CD14-positive monocyte (primary cell): ENCODE data around the gene TFB1M. TPM values are rescaled to one million over a fixed set of nuclear protein-coding genes. Genes with fewer than 3 reads are reported as not detected.
A peak's percentile ranks its signal among the peaks of the same experiment; 100 is the strongest.

Experiments used
- DNase-seq, 3 donors: peaks; one replicate each; pipeline ENCODE4 v3.0.0-alpha.2; 2011 to 2022
- H2AFZ ChIP-seq: 2 replicates; pipeline ENCODE4 v1.6.0; 2012; ENCODE audit warnings: mild to moderate bottlenecking, low read depth, low read length, inconsistent platforms; ENCODE audit not compliant: insufficient read depth, poor library complexity, severe bottlenecking
- H3K27ac ChIP-seq, 2 donors: 1 replicate in 1 of 2; 2 replicates in 1 of 2; pipeline ENCODE4 v1.5.1; 2012 to 2013; ENCODE audit warnings: low read length in 2 of 2, control low read depth in 1 of 2, inconsistent platforms in 1 of 2, low read depth in 1 of 2, mild to moderate bottlenecking in 1 of 2
- H3K27me3 ChIP-seq, 2 donors: one replicate each; pipeline versions ENCODE4 v1.6.0 to v1.6.1; 2011 to 2013; ENCODE audit warnings: low read length in 2 of 2; ENCODE audit not compliant: control insufficient read depth in 2 of 2, insufficient read depth in 2 of 2
- H3K36me3 ChIP-seq, 2 donors: replicated peaks in 1 of 2; 1 replicate in 1 of 2; 2 replicates in 1 of 2; pipeline versions ENCODE4 v1.5.1 to v1.6.1; 2012 to 2013; ENCODE audit warnings: low read length in 2 of 2, control low read depth in 1 of 2, inconsistent platforms in 1 of 2, mild to moderate bottlenecking in 1 of 2; ENCODE audit not compliant: insufficient read depth in 2 of 2, control insufficient read depth in 1 of 2
- H3K4me1 ChIP-seq, 2 donors: 1 replicate in 1 of 2; 2 replicates in 1 of 2; pipeline versions ENCODE4 v1.5.1 to v1.6.1; 2012 to 2013; ENCODE audit warnings: low read length in 2 of 2, control low read depth in 1 of 2, inconsistent platforms in 1 of 2, mild to moderate bottlenecking in 1 of 2, moderate library complexity in 1 of 2; ENCODE audit not compliant: insufficient read depth in 2 of 2, control insufficient read depth in 1 of 2
- H3K4me2 ChIP-seq: replicated peaks from 2 replicates; pipeline ENCODE3; 2012; ENCODE audit warnings: low read length, moderate library complexity, mild to moderate bottlenecking; ENCODE audit not compliant: poor library complexity, severe bottlenecking; ENCODE audit errors: extremely low read depth
- H3K4me3 ChIP-seq, 3 experiments: fragments of 200-600 bp in 1 of 3; sonication (generic) in 1 of 3; replicated peaks in 1 of 3; 1 replicate in 2 of 3; 2 replicates in 1 of 3; pipeline ENCODE4 v1.5.1; 2011 to 2013; ENCODE audit warnings: low read length in 3 of 3, mild to moderate bottlenecking in 3 of 3, control low read depth in 2 of 3, low read depth in 2 of 3, inconsistent platforms in 1 of 3, moderate library complexity in 1 of 3
- H3K79me2 ChIP-seq: 2 replicates; pipeline ENCODE4 v1.6.0; 2012; ENCODE audit warnings: mild to moderate bottlenecking, control low read depth, inconsistent platforms, low read length, moderate library complexity; ENCODE audit not compliant: insufficient read depth
- H3K9ac ChIP-seq: 2 replicates; pipeline ENCODE4 v1.6.0; 2017; ENCODE audit warnings: low read length, mild to moderate bottlenecking; ENCODE audit not compliant: insufficient read depth, poor library complexity, severe bottlenecking
- H3K9me3 ChIP-seq, 2 donors: replicated peaks in 1 of 2; 1 replicate in 1 of 2; 2 replicates in 1 of 2; pipeline versions ENCODE4 v1.5.1 to v1.6.1; 2012 to 2013; ENCODE audit warnings: low read length in 2 of 2, control low read depth in 1 of 2; ENCODE audit not compliant: control insufficient read depth in 1 of 2, insufficient read depth in 1 of 2
- H4K20me1 ChIP-seq: 2 replicates; pipeline ENCODE4 v1.6.0; 2012; ENCODE audit warnings: mild to moderate bottlenecking, low read length, control low read depth, moderate library complexity; ENCODE audit not compliant: insufficient read depth
- H3K27ac Mint-ChIP-seq, 7 donors: one replicate each; pipeline ENCODE4 v1.8.0; 2020; ENCODE audit warnings: mild to moderate bottlenecking in 7 of 7, mixed read lengths in 7 of 7, moderate library complexity in 6 of 7, inconsistent platforms in 2 of 7
- H3K27me3 Mint-ChIP-seq, 3 donors: one replicate each; pipeline ENCODE4 v1.8.0; 2021 to 2022; ENCODE audit warnings: low read depth in 3 of 3, mild to moderate bottlenecking in 3 of 3, mixed read lengths in 3 of 3, moderate library complexity in 3 of 3, inconsistent platforms in 1 of 3
- H3K36me3 Mint-ChIP-seq, 2 donors: one replicate each; pipeline ENCODE4 v1.8.0; 2020; ENCODE audit warnings: mixed read lengths in 2 of 2, inconsistent platforms in 1 of 2, mild to moderate bottlenecking in 1 of 2
- H3K4me1 Mint-ChIP-seq: one replicate; pipeline ENCODE4 v1.8.0; 2020; ENCODE audit warnings: mild to moderate bottlenecking, mixed read lengths
- H3K4me3 Mint-ChIP-seq, 2 donors: one replicate each; pipeline ENCODE4 v1.8.0; 2020; ENCODE audit warnings: mild to moderate bottlenecking in 2 of 2, mixed read lengths in 2 of 2, moderate library complexity in 1 of 2
- H3K9me3 Mint-ChIP-seq, 7 donors: one replicate each; pipeline ENCODE4 v1.8.0; 2020 to 2022; ENCODE audit warnings: mixed read lengths in 7 of 7, mild to moderate bottlenecking in 6 of 7, moderate library complexity in 6 of 7, inconsistent platforms in 2 of 7
- WGBS: methylation state at CpG from one replicate; pipeline ENCODE4 v1.1.5; 2013; ENCODE audit warnings: missing lambda C conversion rate; ENCODE audit not compliant: insufficient coverage; 5-methylcytosine and 5-hydroxymethylcytosine counted together
- intact Hi-C, 2 donors: fragments of 100-400 bp; cut with micrococcal nuclease; formaldehyde crosslinking; loops; one replicate each; pipeline versions ENCODE4 v1.15.0 to v1.15.1; 2023
- polyA plus RNA-seq, 3 donors: library from polyadenylated mRNA; depleted of rRNA in 1 of 3; unstranded in 2 of 3; stranded (reverse) in 1 of 3; fragments of 300-500 nt in 2 of 3; fragments of >200 nt in 1 of 3; fragmentation: Illumina TruSeq in 2 of 3; gene quantifications; 1 replicate in 2 of 3; 2 replicates in 1 of 3; pipeline ENCODE4 v1.2.3, GENCODE V29; 2012 to 2021
- TF ChIP-seq, protein P1 (sequence below): fragments of 200-600 bp; IDR thresholded peaks from one replicate; pipeline ENCODE4 v1.8.0; 2022; ENCODE audit warnings: antibody characterized with exemption, mild to moderate bottlenecking

Gene TFB1M
- polyA plus RNA-seq, 3 donors: 4.8 to 5.4 (median 4.8) TPM

GRCh38 chr6:155264693-155265320 is 49.5 kb downstream of the TFB1M start:
- Mint-ChIP-seq H3K4me3 (no peak overlapping the region), H3K4me1 (no peaks in the 10 kb centered on the region), H3K27ac (no peak overlapping the region), H3K27me3 (peaks cover 0 to 3% (median 1%) of the 10 kb centered on the region in 3 donors), H3K9me3 (peaks cover 0 to 2% (median 0%) of the 10 kb centered on the region in 7 donors), H3K36me3 (peaks cover 24 to 36% of the 10 kb centered on the region in 2 donors)
- H3K27me3 ChIP-seq: no peaks in the 10 kb centered on the region
- TF ChIP-seq, protein P1, sequence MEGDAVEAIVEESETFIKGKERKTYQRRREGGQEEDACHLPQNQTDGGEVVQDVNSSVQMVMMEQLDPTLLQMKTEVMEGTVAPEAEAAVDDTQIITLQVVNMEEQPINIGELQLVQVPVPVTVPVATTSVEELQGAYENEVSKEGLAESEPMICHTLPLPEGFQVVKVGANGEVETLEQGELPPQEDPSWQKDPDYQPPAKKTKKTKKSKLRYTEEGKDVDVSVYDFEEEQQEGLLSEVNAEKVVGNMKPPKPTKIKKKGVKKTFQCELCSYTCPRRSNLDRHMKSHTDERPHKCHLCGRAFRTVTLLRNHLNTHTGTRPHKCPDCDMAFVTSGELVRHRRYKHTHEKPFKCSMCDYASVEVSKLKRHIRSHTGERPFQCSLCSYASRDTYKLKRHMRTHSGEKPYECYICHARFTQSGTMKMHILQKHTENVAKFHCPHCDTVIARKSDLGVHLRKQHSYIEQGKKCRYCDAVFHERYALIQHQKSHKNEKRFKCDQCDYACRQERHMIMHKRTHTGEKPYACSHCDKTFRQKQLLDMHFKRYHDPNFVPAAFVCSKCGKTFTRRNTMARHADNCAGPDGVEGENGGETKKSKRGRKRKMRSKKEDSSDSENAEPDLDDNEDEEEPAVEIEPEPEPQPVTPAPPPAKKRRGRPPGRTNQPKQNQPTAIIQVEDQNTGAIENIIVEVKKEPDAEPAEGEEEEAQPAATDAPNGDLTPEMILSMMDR: no peak
- H3K36me3 ChIP-seq: peaks cover 13 to 35% of the 10 kb centered on the region in 2 donors
- 85% methylated on average over 4 of the region's 9 CpGs for WGBS
- H3K4me3 ChIP-seq: no peak overlapping the region
- no peak for DNase-seq
- H3K9ac ChIP-seq: no peak overlapping the region
- H3K4me2 ChIP-seq: no peak overlapping the region
- H2AFZ ChIP-seq: no peak overlapping the region
- H4K20me1 ChIP-seq: no peaks in the 10 kb centered on the region
- H3K27ac ChIP-seq: no peak overlapping the region
- intact Hi-C loops: loop anchor here in 1 of 2 donors (5.0 to 10.0 kb wide), 2 partner anchors 93 to 340 kb away; no protein-coding TSS in a partner anchor
- no peaks in the 10 kb centered on the region for H3K4me1 ChIP-seq
- H3K9me3 ChIP-seq: no peaks in the 10 kb centered on the region
- H3K79me2 ChIP-seq: no peaks in the 10 kb centered on the region

GRCh38 chr6:155263373-155264063 is 50.8 kb downstream of the TFB1M start, which contains the start of gene CLDN20:
TSS of gene CLDN20 (plus strand) at chr6:155264013. CDS start at chr6:155275720, 11,707 bp downstream.
- peaks cover 0 to 2% (median 0%) of the 10 kb centered on the region in 7 donors for H3K9me3 Mint-ChIP-seq
- H2AFZ ChIP-seq: no peak within 1 kb of the TSS
- H3K4me3 Mint-ChIP-seq: no peak within 1 kb of the TSS
- no peaks in the 10 kb centered on the region for H3K27me3 ChIP-seq
- H3K4me2 ChIP-seq: no peak within 1 kb of the TSS
- H3K4me1 Mint-ChIP-seq: no peaks in the 10 kb centered on the region
- peaks cover 24 to 48% of the 10 kb centered on the region in 2 donors for H3K36me3 ChIP-seq
- H3K27ac Mint-ChIP-seq: peak within 1 kb of the TSS in 1 of 7 donors; percentile 71
- no peaks in the 10 kb centered on the region for H3K79me2 ChIP-seq
- intact Hi-C loops: loop anchor here in 1 of 2 donors (5.0 to 10.0 kb wide), 2 partner anchors 91 to 339 kb away; no protein-coding TSS in a partner anchor
- no peak within 1 kb of the TSS for H3K4me3 ChIP-seq
- TF ChIP-seq, protein P1: no peak
- peaks cover 29 to 45% of the 10 kb centered on the region in 2 donors for H3K36me3 Mint-ChIP-seq
- H4K20me1 ChIP-seq: no peaks in the 10 kb centered on the region
- no peaks in the 10 kb centered on the region for H3K9me3 ChIP-seq
- H3K9ac ChIP-seq: no peak within 1 kb of the TSS
- H3K27me3 Mint-ChIP-seq: peaks cover 0 to 3% (median 1%) of the 10 kb centered on the region in 3 donors
- 87% methylated on average over 4 of the region's 10 CpGs for WGBS
- DNase-seq: no peak
- no peaks in the 10 kb centered on the region for H3K4me1 ChIP-seq
- H3K27ac ChIP-seq: no peak within 1 kb of the TSS
